Left lung (tissue), 10 donors: ENCODE results near the gene RAP1A. TPM values are rescaled to one million over a fixed set of nuclear protein-coding genes. Genes with fewer than 3 reads are reported as not detected.
"Not testable (repeated sequence)": the region's sequence is repeated elsewhere in the genome, so short reads cannot be mapped to it uniquely, and the experiment has no call there.

Source experiments
- ATAC-seq: fragments of 200-7000 bp; cut with Tn5 transposase; one replicate; pipeline ENCODE4 v1.9.1; 2020; ENCODE audit warnings: moderate library complexity
- DNase-seq, 4 donors: peaks; one replicate each; pipeline ENCODE4 v3.0.0-alpha.2; 2013 to 2020
- H3K27ac ChIP-seq, 2 donors: fragments of 200-600 bp; sonication (generic) in 1 of 2; one replicate each; pipeline versions ENCODE4 v1.5.0 to v1.8.0; 2020 to 2021
- H3K27me3 ChIP-seq, 2 donors: fragments of 200-600 bp; sonication (generic) in 1 of 2; one replicate each; pipeline versions ENCODE4 v1.5.0 to v1.8.0; 2020 to 2021
- H3K36me3 ChIP-seq, 2 donors: fragments of 200-600 bp; sonication (generic) in 1 of 2; one replicate each; pipeline versions ENCODE4 v1.5.0 to v1.8.0; 2020 to 2021
- H3K4me1 ChIP-seq, 2 donors: fragments of 200-600 bp; one replicate each; pipeline ENCODE4 v1.8.0; 2021
- H3K4me3 ChIP-seq, 2 donors: fragments of 200-600 bp; sonication (generic) in 1 of 2; one replicate each; pipeline versions ENCODE4 v1.5.0 to v1.8.0; 2020 to 2021; ENCODE audit warnings: mild to moderate bottlenecking in 1 of 2
- H3K9me3 ChIP-seq, 2 donors: fragments of 200-600 bp; sonication (generic) in 1 of 2; one replicate each; pipeline versions ENCODE4 v1.5.0 to v1.8.0; 2020 to 2021
- CTCF ChIP-seq, 2 donors: fragments of 200-600 bp; sonication (generic) in 1 of 2; IDR thresholded peaks; one replicate each; pipeline versions ENCODE4 v1.5.0 to v1.8.0; 2021; ENCODE audit warnings: antibody characterized with exemption in 2 of 2
- intact Hi-C, 2 donors: fragments of 100-400 bp; cut with DNase I; formaldehyde crosslinking; loops; one replicate each; pipeline versions ENCODE4 v1.11.2 to v1.14.2; 2022
- polyA plus RNA-seq, 6 donors: library from polyadenylated mRNA; unstranded; fragments of 120-200 nt; gene quantifications; one replicate each; pipeline ENCODE4 v1.2.1, GENCODE V29; 2013; ENCODE audit not compliant: insufficient read length in 6 of 6
- total RNA-seq, 2 donors: library from RNA; stranded (reverse); fragmentation: NEBNext Ultra II Directional; extraction: Animal tissue kit (Norgen Biotek cat#: 25700); gene quantifications; one replicate each; pipeline ENCODE4 v1.2.1, GENCODE V29; 2021
- donor health status: DM: no; HTN: yes; CAD: no.
- donor health status: DM: no; HTN: no; CAD: no.

The RAP1A gene
- total and polyA plus RNA-seq, 8 donors = 68.2 to 121 (median 82.4) TPM

DNA sequence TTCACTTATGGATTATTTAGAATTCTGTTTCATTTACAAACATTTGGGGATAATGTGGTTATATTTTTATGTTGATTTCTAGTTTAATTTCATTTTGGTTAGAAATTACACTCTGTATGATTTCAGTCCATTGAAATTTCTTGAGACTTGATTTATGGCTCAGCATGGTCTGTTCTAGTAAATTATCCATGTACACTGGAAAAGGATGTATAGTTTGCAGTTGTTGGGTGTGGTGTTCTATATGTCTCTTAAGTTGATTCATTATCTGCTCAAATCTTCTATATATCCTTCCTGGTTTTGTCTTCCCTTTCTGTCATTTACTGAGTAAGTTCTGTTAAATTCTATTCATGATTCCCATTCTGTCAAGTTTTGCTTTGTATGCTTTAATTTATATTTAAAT, 52.3 kb downstream of the RAP1A start:
- Histone ChIP-seq H3K9me3 (no peaks in the 10 kb centered on the region), H3K27ac (peak overlapping the region in 1 of 2 donors; percentile 4), H3K4me3 (no peak overlapping the region), H3K36me3 (peaks cover 0 to 13% of the 10 kb centered on the region in 2 donors), H3K4me1 (peaks cover 0 to 29% of the 10 kb centered on the region in 2 donors), H3K27me3 (no peaks in the 10 kb centered on the region)
- no peak for ATAC-seq
- intact Hi-C loops = no loop called here
- DNase-seq = no peak
- TF ChIP-seq CTCF (IDR thresholded peaks at IDR 0.05) = no peak

GRCh38 chr1:111672331-111672730, 52.7 kb downstream of the RAP1A start:
- Histone ChIP-seq H3K36me3 (peaks cover 0 to 15% of the 10 kb centered on the region in 2 donors), H3K9me3 (no peaks in the 10 kb centered on the region), H3K4me3 (no peak overlapping the region), H3K4me1 (peaks cover 0 to 25% of the 10 kb centered on the region in 2 donors), H3K27ac (peak overlapping the region in 1 of 2 donors; percentile 4), H3K27me3 (no peaks in the 10 kb centered on the region)
- no peak for TF ChIP-seq CTCF (IDR thresholded peaks at IDR 0.05)
- DNase-seq = no peak
- no peak for ATAC-seq
- intact Hi-C loops = no loop called here

DNA sequence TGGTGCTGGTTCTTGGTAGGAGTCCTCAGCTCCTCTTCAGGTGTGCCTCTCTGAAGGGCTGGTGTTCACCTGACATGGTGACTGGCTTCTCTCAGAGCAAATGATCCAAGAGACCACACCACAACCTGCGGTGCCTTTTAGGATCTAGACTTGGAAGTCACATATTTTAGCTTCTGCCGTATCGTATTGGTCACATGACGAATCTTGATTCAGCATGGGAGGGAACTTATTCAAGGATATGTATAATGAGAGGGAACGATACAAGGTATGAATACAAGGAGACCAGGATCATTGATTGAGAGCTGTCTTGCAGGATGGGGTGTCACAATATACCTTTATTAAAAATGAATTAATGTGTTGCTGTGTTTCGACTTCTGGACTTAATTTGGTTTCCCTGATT, 58.0 kb downstream of the RAP1A start:
- Histone ChIP-seq H3K9me3 (peaks cover 0 to 4% of the 10 kb centered on the region in 2 donors), H3K36me3 (peaks cover 0 to 34% of the 10 kb centered on the region in 2 donors), H3K27me3 (no peaks in the 10 kb centered on the region), H3K4me1 (no peaks in the 10 kb centered on the region), H3K27ac (no peak overlapping the region), H3K4me3 (no peak overlapping the region)
- DNase-seq (no peak), ATAC-seq (no peak)
- no peak for TF ChIP-seq CTCF (IDR thresholded peaks at IDR 0.05)
- intact Hi-C loops = no loop called here

DNA sequence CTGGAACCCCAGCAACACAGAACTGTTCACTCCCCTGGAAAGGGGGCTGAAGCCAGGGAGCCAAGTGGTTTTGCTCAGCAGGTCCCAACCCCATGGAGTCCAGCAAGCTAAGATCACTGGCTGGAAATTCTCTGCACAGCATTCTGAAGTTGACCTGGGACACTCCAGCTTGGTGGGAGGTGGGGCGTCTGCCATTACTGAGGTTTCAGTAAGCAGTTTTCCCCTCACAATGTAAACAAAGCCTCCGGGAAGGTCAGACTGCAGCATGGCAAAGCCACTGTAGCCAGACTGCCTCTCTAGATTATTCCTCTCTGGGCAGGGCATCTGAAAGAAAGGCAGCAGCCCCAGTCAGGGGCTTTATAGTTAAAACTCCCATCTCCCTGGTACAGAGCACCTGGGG, 60.0 kb downstream of the RAP1A start:
- H3K27ac ChIP-seq = no peak overlapping the region
- no peak for DNase-seq
- peaks cover 0 to 4% of the 10 kb centered on the region in 2 donors for H3K9me3 ChIP-seq
- ATAC-seq = no peak
- H3K36me3 ChIP-seq = peaks cover 0 to 34% of the 10 kb centered on the region in 2 donors
- H3K4me1 ChIP-seq = no peaks in the 10 kb centered on the region
- intact Hi-C loops = no loop called here
- H3K4me3 ChIP-seq = no peak overlapping the region
- H3K27me3 ChIP-seq = no peaks in the 10 kb centered on the region
- TF ChIP-seq CTCF (IDR thresholded peaks at IDR 0.05) = no peak

GRCh38 chr1:111680212-111680800, 60.7 kb downstream of the RAP1A start:
- DNase-seq, H3K4me1 ChIP-seq, ATAC-seq, H3K27ac ChIP-seq, intact Hi-C loops, H3K27me3 ChIP-seq, H3K4me3 ChIP-seq, H3K9me3 ChIP-seq: not testable (repeated sequence)
- peaks cover 0 to 34% of the 10 kb centered on the region in 2 donors for H3K36me3 ChIP-seq

GRCh38 chr1:111685293-111686153, 65.9 kb downstream of the RAP1A start:
- intact Hi-C loops = not testable (repeated sequence)

More at GRCh38 chr1:111685293-111686153, 65.9 kb downstream of the RAP1A start:
- H3K27ac ChIP-seq, H3K4me3 ChIP-seq, DNase-seq, ATAC-seq, H3K36me3 ChIP-seq, H3K9me3 ChIP-seq, H3K27me3 ChIP-seq: not testable (repeated sequence)
- peaks cover 6 to 14% of the 10 kb centered on the region in 2 donors for H3K4me1 ChIP-seq
